ENCODE data around the gene PSMG4. TPM values are rescaled to one million over a fixed set of nuclear protein-coding genes. Genes with fewer than 3 reads are reported as not detected.

The PSMG4 gene
- total RNA-seq, 3 donors from 2014 or later (not counting 1 experiment from before 2014, with no cell fraction given): 8.3 to 15.3 (median 11.3) TPM

- intact Hi-C loops (cut with micrococcal nuclease): no loop called here
- no peak overlapping the region for H3K27ac Mint-ChIP-seq
- no peak overlapping the region for H3K4me3 ChIP-seq (ENCODE audit: low read length)
- H3K36me3 Mint-ChIP-seq: no peaks in the 10 kb centered on the region
- no peaks in the 10 kb centered on the region for H3K4me1 Mint-ChIP-seq
- no peaks in the 10 kb centered on the region for H3K27me3 ChIP-seq (ENCODE audit: control insufficient read depth, insufficient read depth, low read length)
- no peaks in the 10 kb centered on the region for H3K9me3 ChIP-seq (ENCODE audit: control insufficient read depth, insufficient read depth, low read length)
- H3K27me3 Mint-ChIP-seq (ENCODE audit: low read depth in 2 of 2): peaks cover 8 to 44% of the 10 kb centered on the region in 2 donors
- TF ChIP-seq, protein P1, sequence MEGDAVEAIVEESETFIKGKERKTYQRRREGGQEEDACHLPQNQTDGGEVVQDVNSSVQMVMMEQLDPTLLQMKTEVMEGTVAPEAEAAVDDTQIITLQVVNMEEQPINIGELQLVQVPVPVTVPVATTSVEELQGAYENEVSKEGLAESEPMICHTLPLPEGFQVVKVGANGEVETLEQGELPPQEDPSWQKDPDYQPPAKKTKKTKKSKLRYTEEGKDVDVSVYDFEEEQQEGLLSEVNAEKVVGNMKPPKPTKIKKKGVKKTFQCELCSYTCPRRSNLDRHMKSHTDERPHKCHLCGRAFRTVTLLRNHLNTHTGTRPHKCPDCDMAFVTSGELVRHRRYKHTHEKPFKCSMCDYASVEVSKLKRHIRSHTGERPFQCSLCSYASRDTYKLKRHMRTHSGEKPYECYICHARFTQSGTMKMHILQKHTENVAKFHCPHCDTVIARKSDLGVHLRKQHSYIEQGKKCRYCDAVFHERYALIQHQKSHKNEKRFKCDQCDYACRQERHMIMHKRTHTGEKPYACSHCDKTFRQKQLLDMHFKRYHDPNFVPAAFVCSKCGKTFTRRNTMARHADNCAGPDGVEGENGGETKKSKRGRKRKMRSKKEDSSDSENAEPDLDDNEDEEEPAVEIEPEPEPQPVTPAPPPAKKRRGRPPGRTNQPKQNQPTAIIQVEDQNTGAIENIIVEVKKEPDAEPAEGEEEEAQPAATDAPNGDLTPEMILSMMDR (IDR thresholded peaks at IDR 0.05): no peak
- no peaks in the 10 kb centered on the region for H3K9me3 Mint-ChIP-seq
- ATAC-seq (no peak), DNase-seq (no peak)
- no peak overlapping the region for H3K27ac ChIP-seq (ENCODE audit: low read length)
- H3K36me3 ChIP-seq (ENCODE audit: control insufficient read depth, insufficient read depth, low read length): no peaks in the 10 kb centered on the region
- 96% methylated on average over 3 of the region's 3 CpGs for WGBS (ENCODE audit: insufficient coverage)
- no peak overlapping the region for H3K4me3 Mint-ChIP-seq
- H3K4me1 ChIP-seq (ENCODE audit: control insufficient read depth, insufficient read depth, low read length): no peaks in the 10 kb centered on the region
Observed at GRCh38 chr6:3305831-3306230, 47.1 kb downstream of the PSMG4 start.

DNA sequence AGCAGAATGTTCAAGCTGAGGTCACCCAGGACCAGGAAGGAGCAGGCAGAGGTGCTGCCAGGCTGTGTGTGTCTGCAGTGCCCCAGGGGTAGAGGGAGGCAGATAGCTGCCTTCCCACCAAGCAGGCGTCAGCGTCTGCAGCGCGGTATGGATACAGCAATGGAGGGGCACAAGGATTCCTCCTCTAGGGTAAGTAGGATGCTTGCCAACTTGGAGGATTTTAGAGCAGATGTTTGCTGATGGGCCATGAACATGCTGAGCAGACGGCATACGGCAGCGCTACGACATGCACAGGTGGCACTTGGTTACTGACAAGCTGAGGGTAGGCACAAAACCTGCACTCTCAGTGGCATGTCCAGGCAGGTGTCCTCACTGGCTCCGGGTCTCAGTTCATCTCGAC, 48.1 kb downstream of the PSMG4 start:
- TF ChIP-seq, protein P1 (IDR thresholded peaks at IDR 0.05): no peak
- no peaks in the 10 kb centered on the region for H3K36me3 ChIP-seq (ENCODE audit: control insufficient read depth, insufficient read depth, low read length)
- H3K4me1 ChIP-seq (ENCODE audit: control insufficient read depth, insufficient read depth, low read length): no peaks in the 10 kb centered on the region
- Mint-ChIP-seq H3K4me3 (no peak overlapping the region), H3K4me1 (no peaks in the 10 kb centered on the region), H3K27ac (no peak overlapping the region), H3K9me3 (no peaks in the 10 kb centered on the region), H3K36me3 (no peaks in the 10 kb centered on the region), H3K27me3 (ENCODE audit: low read depth in 2 of 2) (peaks cover 8 to 52% of the 10 kb centered on the region in 2 donors)
- DNase-seq (no peak), ATAC-seq (no peak)
- no peak overlapping the region for H3K4me3 ChIP-seq (ENCODE audit: low read length)
- no peaks in the 10 kb centered on the region for H3K27me3 ChIP-seq (ENCODE audit: control insufficient read depth, insufficient read depth, low read length)
- intact Hi-C loops (cut with micrococcal nuclease): no loop called here
- no peaks in the 10 kb centered on the region for H3K9me3 ChIP-seq (ENCODE audit: control insufficient read depth, insufficient read depth, low read length)
- no peak overlapping the region for H3K27ac ChIP-seq (ENCODE audit: low read length)
- 93% methylated on average over 10 of the region's 10 CpGs for WGBS (ENCODE audit: insufficient coverage)

- TF ChIP-seq, protein P1 (IDR thresholded peaks at IDR 0.05): no peak
- Histone ChIP-seq H3K4me3 (ENCODE audit: low read length) (no peak overlapping the region), H3K36me3 (ENCODE audit: control insufficient read depth, insufficient read depth, low read length) (no peaks in the 10 kb centered on the region), H3K4me1 (ENCODE audit: control insufficient read depth, insufficient read depth, low read length) (no peaks in the 10 kb centered on the region), H3K27ac (ENCODE audit: low read length) (no peak overlapping the region), H3K27me3 (ENCODE audit: control insufficient read depth, insufficient read depth, low read length) (no peaks in the 10 kb centered on the region), H3K9me3 (ENCODE audit: control insufficient read depth, insufficient read depth, low read length) (no peaks in the 10 kb centered on the region)
- intact Hi-C loops (cut with micrococcal nuclease): no loop called here
- Mint-ChIP-seq H3K36me3 (no peaks in the 10 kb centered on the region), H3K27me3 (ENCODE audit: low read depth in 2 of 2) (peaks cover 3 to 47% of the 10 kb centered on the region in 2 donors), H3K4me1 (no peaks in the 10 kb centered on the region), H3K9me3 (no peaks in the 10 kb centered on the region), H3K27ac (no peak overlapping the region), H3K4me3 (no peak overlapping the region)
- WGBS (ENCODE audit: insufficient coverage): 95% methylated on average over 11 of the region's 12 CpGs
- no peak for DNase-seq
- ATAC-seq: no peak
Observed at GRCh38 chr6:3307436-3307835, 48.7 kb downstream of the PSMG4 start.

DNA sequence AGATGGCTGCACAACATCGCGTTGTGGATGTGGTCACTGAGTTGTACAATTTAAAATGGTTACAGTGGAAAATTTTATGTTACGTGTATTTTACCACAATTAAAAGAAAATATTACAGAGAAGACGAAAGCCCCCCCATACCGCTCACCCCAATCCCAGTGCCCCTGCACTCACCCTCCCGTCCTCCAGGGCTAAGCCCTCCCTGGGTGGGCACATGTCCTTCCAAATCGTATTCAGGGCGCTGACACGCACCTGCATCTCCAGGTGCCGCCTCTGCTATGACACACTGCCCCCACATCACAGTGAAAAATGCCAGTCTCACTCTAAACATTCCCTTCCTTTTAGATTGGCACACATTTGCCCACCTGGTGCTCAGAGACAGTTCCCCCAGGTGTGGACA, 49.4 kb downstream of the PSMG4 start:
- Mint-ChIP-seq H3K36me3 (no peaks in the 10 kb centered on the region), H3K9me3 (no peaks in the 10 kb centered on the region), H3K27ac (no peak overlapping the region), H3K4me1 (no peaks in the 10 kb centered on the region), H3K4me3 (no peak overlapping the region), H3K27me3 (ENCODE audit: low read depth in 2 of 2) (peaks cover 8 to 41% of the 10 kb centered on the region in 2 donors)
- TF ChIP-seq, protein P1 (IDR thresholded peaks at IDR 0.05): no peak
- Histone ChIP-seq H3K27ac (ENCODE audit: low read length) (no peak overlapping the region), H3K9me3 (ENCODE audit: control insufficient read depth, insufficient read depth, low read length) (no peaks in the 10 kb centered on the region), H3K4me1 (ENCODE audit: control insufficient read depth, insufficient read depth, low read length) (no peaks in the 10 kb centered on the region), H3K36me3 (ENCODE audit: control insufficient read depth, insufficient read depth, low read length) (no peaks in the 10 kb centered on the region), H3K27me3 (ENCODE audit: control insufficient read depth, insufficient read depth, low read length) (no peaks in the 10 kb centered on the region), H3K4me3 (ENCODE audit: low read length) (no peak overlapping the region)
- DNase-seq: no peak
- intact Hi-C loops (cut with micrococcal nuclease): no loop called here
- WGBS (ENCODE audit: insufficient coverage): 91% methylated on average over 7 of the region's 10 CpGs
- no peak for ATAC-seq
